Activated naive CD4-positive, alpha-beta T cell treated with anti-CD3 and anti-CD28 coated beads, Interleukin-2, amount 50 U/mL, for 16 hours (primary cell): ENCODE results near the gene ARX.

Experiments
- DNase-seq: peaks from one replicate; pipeline ENCODE4 v3.0.0-alpha.2; 2020

Gene ARX

GRCh38 chrX:25016361-25016671 is 551 bp upstream of the ARX start:
- no peak for DNase-seq

DNA sequence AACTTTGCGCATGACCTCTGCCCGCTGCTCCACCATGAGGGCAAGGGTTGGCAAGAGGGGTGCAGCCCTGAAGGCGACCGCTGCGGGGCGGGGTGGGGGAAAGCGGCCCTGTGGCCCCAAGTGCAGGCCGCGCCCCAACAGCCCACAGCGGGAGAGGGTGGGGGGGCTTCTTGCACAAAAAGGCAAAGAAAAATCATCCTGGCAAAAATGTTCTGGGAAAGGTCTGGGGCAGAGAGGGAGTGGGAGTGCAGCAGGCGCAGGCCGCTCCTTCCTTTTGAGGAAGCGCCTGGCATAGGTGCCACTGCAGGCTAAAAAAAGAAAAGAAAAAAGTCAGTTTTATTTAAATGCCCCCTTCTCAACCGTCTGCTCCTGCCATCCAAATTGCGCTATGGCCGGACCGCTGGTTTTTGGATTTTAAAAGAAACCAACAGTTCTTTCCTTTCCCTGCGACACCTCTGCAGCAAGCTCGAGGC is 1.4 kb downstream of the ARX start:
- no peak for DNase-seq

GRCh38 chrX:25013632-25014365 is 2.0 kb downstream of the ARX start:
- no peak for DNase-seq

DNA sequence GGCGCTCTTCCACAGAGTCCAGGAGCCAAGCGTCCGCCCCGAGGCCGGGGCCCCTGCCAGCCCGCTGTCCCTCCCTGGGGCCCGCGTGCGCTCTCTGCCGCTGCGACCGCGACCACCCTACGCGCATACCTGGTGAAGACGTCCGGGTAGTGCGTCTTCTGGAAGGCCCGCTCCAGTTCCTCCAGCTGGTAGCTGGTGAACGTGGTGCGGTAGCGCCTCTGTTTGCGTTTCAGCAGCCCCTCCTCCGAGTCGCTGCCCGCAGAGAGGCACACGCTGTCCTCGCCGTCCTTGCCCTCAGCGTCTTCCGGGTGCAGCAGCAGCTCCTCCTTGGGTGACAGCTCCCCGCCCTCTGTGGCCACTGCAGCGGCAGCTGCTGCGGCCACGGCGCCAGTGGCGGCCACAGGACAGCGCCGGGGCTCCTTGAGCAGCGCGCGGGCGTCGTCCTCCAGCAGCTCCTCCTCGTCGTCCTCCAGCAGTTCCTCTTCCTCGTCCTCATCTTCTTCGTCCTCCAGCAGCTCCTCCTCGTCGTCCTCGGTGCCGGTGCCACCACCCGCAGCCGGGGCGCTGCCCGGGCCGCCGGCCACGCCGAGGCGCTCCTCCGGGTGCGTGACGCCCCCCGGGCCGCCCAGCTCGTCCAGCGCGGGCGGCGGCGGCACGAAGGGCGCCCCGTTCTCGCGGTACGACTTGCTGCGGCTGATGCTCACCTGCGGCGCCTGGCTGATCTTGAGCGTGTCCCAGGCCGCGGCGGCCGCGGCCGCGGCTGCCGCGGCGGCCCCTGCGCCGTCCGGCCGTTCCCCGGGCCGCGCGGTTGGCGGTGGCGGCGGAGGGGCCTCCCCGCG is 2.8 kb downstream of the ARX start:
- no peak for DNase-seq

DNA sequence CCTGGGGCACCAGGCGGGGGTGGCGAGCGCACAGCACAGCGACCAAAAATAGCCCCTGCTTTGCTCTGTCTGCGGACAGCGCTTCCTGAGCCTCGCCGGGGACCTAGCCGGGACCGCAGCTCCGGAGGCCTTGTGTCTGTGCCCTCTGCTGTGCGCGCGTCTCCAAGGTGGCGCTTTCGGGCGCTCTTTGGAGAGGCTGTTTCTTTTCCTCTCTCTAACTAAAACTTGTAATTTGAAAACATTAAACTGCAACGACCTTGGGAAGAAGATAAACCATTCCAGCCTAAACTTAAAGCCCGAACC is 3.4 kb downstream of the ARX start:
- DNase-seq = no peak

DNA sequence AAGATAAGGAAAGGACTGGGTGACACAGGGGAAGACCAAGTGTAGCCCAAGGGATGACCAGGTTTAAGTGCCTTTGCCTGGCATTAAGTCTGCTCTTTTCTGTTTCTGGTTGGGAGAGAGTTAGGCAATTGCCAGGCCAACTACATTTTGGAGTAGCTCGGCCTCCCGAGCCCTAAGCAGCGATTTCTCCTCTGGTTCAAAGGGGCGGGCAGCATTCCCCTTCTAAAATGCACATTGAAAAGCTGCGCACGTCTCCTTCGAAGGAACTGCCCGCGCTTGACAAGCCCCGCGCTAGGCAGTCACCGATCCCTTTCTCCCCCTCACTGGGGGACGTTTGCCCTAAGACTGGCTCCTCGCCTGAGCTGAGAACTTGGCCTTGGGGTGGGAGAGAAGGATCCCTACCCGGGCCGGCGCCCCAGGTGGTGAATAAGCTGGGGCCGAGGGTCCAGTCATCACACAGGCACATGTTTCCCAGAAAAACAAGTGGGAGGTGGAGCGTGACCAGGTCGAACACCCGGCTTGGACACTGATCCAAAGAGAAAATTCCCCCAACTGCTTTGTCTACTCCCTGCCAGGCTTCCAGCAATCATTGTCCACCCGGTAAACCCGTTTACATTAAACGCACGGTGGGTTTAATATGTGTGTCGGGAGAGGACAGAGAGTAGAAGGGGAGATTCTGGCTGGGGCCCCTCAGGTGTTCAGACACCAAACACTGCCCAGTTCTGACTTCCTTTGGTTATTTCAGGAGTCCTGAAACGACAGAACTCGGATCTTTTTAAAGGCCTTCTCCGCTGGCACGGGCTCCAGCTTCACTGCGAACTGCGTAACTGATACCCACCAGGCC is 4.0 kb downstream of the ARX start:
- no peak for DNase-seq

- no peak for DNase-seq
These were observed 4.8 kb downstream of the ARX start for GRCh38 chrX:25010784-25011588.

- no peak for DNase-seq
These were observed 6.4 kb downstream of the ARX start for GRCh38 chrX:25009407-25009806.

DNA sequence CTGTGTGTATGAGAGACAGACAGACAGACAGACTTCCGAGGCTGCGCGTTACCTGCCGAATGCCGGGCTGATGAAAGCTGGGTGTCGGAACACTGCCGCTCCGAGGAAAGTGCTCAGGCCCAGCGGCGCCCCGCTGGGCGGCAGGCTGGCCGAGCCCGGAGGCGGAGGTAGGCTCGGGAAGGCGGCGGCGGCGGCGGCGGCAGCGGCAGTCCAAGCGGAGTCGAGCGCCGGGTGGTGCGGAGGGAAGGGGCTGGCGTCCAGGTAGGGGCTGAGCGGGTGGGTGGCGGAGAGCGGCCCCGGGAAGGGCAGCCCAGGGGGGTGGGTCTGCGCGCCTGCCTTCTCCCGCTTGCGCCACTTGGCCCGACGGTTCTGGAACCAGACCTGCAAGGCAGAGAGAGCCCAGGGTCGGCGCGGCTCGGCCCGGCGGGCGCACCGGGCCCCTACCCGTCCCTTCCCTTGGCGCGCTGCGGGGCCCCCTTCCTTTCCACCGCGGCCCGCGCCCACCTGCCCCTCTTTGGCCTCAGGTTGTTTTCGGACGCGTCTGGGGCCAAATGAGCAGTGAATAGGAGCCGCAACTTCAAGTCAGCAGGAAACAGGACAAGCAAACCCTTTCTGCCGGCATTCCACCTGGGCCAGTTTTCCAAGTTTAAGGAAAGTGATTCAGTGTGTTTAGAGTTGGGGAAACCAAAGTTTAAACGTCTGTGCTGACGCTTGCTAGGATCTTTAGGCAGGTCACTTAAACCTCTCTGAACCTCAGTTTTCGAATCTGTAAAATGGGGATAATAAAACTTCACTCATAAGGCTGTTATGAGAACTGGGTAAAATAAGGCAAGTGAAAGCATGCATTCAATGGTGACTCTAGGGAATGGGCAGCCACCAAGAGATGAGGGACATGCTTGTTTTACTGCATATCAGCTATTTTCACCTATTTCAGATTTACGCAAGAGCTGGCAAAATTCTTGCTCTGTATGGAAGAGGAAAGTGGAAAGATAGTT is 8.4 kb downstream of the ARX start:
- DNase-seq = no peak

DNA sequence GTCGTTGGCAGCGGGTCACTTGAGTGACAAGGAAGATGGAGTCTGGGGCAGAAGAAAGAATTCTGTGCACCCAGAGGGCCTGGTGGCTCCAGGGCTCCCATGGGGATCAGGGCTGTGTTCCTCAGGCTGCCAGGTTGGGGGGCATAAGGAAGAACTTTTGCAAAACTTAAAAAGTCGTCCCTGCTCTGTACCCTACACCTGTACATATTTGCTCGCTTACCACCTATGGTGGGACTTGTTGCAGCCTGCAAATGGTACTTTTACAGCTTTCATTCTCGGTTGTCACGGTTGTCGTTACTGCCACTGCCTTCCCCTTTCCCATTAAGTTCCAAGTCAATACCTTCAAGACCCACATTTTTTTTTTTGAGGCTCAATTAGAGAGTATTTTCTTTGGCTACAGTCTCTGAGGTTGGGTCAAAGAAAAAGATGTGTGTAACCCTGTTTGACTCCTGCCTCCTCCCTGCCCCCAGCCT is 9.1 kb downstream of the ARX start:
- DNase-seq = no peak

DNA sequence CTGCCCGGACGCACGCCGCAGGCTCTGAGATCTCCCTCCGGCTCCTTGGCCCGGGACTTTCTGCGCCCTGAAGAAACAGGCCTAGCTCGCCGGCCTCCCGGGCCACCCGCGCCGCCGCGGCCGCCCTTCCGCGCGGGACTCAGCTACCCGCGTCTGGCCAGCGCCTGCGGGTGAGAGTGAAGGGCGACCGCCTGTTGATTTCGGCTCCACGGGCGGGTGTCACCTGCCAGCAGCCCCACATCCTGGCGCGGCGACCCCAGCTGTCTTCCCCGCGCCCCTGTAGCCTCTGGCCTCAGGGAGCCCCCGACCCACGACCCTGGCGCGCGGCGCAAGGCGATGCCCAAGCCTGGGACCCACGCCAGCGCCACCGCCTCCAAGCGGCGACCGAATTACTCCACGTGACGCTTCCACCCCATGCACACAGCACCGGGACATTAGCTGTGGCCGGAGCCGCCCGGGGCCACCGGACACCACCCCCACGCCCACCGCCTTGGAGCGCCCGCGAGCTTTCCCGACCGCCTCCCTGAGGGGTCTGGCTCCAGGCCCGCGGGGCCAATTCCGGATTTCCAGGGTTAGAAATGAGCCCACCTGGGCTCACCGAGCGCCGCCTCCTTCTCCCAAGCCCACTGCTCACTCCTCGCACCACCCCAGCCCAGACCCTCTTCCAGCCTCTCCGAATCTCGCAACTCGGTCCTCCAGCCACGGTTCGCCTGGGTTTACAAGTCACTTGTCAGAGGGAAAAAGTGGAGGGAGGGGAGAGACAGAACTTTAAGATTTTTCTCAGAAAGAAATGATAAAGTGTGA is 10.2 kb downstream of the ARX start:
- no peak for DNase-seq

GRCh38 chrX:25005034-25005381 is 10.8 kb downstream of the ARX start:
- no peak for DNase-seq

DNA sequence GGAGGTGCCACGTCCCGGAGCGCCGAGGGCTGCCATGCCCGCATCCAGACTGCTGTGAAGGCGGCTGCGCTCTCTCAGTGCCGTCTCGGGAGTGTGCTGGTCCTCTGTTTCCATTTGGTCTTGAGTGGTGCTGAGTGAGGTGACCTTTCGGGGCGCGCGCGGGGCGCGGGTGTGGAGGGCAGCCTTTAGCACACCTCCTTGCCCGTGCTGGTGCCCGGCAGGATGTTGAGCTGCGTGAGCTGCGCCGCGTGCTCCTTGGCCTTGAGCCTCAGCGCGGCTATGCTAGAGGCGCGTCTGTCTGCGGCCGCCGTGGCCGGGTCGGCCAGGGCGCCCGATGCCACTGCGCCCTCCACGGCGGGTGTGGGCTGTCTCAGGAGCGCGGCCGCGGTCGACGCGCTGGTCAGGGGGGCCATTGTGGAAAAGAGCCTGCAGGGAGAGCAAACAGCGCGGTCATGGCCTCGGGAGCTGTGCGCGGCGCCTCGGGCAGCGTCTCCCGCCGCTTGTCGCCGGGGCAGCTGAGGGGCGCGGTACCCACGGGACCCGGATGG is 11.2 kb downstream of the ARX start:
- no peak for DNase-seq

- no peak for DNase-seq
These were observed 11.7 kb downstream of the ARX start for GRCh38 chrX:25004040-25004439.

DNA sequence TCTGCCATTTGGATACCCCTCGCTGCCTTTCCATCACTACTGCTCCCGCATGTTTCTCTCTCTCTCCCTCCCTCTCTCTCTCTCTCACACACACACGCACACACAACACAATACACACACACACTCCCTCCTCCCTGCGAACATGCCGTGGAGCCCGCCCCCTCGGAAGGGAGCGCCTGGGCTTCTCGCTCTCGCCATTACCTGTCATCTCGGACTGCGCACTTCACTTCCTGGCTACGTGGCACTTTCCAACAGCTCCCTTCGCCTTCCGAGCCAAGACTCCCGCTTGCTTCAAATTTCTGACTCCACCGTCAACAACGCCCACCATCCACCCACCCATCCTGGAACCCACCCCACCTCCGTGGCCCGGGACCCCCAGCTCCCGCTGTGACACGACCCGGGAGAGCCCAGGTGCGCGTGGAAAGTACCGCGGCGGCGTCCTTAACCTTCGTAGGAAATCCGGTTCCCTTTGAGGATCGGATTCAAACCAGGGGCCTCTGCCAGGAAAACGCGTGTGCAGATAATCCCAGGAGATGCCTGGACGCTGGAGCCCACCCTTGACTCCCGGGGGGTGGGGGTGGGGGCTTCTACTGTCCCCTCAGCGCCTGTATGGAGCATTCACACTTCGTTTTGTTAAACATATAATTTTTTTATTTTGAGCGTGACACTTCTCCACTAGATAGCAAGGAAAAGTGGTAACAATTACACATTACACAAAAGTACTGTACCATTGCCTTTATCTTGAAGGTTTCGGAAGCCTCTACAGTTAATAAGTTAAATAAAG is 12.5 kb downstream of the ARX start:
- no peak for DNase-seq

DNA sequence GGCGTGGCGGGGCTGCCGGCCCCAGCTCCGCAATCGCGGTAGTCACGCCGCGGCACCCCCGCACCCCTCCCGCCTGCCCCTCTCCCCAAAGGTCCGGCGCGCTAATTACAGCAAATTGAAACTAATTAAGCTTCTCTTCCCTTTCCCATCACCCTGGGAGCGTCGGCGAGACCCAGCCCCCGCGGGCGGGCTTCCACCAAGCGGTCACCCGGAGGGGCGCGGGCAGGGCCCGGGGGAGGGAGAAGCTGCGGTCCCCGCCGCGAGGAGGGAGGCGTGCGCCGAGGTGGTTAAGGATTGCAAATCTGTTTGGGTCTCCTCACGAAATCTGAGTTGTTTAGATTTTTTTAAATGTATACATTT is 13.1 kb downstream of the ARX start:
- no peak for DNase-seq

GRCh38 chrX:25001808-25002660 is 13.7 kb downstream of the ARX start:
- no peak for DNase-seq

GRCh38 chrX:24999511-24999910 is 16.3 kb downstream of the ARX start:
- DNase-seq = no peak
